GM21737 (cell line): Measurements from ENCODE around the gene SNAPC2.
"Not testable (repeated sequence)": the region's sequence is repeated elsewhere in the genome, so short reads cannot be mapped to it uniquely, and the experiment has no call there.

Source experiments
- ATAC-seq: cut with Tn5 transposase; IDR thresholded peaks from one replicate; pipeline ENCODE4 v1.9.1; 2021; ENCODE audit warnings: mild to moderate bottlenecking, moderate library complexity; ENCODE audit not compliant: unreplicated experiment

SNAPC2 gene

DNA sequence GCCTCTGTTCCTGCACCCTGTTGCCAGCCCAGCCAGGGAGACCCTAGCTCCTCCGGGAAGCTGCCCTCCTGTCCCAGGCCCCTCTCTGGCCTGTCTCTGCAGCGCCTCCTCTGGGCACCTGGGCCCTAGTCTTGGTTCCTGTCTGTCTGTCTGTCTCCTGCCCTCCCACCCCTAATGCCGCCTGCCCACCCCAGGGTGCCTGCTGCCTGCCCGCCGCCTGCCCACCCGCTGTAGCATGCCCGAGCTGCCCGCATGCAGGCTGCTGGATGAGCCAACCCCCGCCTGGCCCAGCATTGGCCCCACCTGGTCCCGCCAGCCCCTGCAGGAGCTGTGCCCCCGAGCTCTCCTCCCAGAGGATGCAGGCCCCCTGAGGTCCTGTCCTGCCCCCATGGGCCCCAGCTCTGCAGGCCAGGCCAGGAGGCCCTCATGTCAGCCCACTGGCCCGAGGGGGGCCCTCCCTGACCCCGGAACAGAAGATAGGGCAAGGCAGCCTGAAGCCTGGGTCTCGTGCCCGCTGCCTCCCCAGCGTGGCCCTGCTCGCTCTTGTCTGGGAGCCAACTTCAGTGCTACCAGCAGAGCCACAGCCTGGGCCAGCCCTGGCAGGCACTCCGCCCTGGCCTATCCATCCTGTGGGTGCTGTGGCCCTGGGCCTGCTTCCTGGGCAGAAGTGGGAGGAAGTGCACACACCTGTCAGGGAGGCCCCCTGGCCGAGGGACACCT lies 11.2 kb upstream of the SNAPC2 start:
- no peak for ATAC-seq

GRCh38 chr19:7909471-7910067 lies 10.6 kb upstream of the SNAPC2 start:
- ATAC-seq = no peak

GRCh38 chr19:7910321-7911161 lies 9.6 kb upstream of the SNAPC2 start:
- no peak for ATAC-seq

- ATAC-seq = no peak
Measured at GRCh38 chr19:7911508-7912143, 8.5 kb upstream of the SNAPC2 start.

- no peak for ATAC-seq
Measured at GRCh38 chr19:7912144-7912696, 7.9 kb upstream of the SNAPC2 start.

- no peak for ATAC-seq
Measured at GRCh38 chr19:7912697-7913564, 7.2 kb upstream of the SNAPC2 start.

- ATAC-seq = no peak
Measured at GRCh38 chr19:7913652-7914051, 6.5 kb upstream of the SNAPC2 start.

DNA sequence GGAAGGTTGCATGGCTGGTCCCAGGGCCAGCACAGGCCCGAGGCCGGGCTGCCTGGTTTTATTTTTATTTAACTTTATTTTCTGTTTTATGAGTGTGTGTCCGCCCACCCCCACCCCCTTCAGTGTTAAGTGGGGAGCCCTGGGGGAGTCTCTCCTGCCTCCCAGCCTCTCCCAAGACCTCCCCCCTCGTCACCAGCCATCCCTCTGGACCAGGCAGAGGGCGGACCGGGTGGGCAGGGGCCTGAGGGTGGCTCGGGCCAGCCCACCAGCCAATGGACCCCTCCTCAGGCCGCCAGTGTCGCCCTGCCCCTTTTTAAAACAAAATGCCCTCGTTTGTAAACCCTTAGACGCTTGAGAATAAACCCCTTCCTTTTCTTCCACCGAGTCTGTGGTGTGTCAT lies 6.0 kb upstream of the SNAPC2 start:
- ATAC-seq = no peak

DNA sequence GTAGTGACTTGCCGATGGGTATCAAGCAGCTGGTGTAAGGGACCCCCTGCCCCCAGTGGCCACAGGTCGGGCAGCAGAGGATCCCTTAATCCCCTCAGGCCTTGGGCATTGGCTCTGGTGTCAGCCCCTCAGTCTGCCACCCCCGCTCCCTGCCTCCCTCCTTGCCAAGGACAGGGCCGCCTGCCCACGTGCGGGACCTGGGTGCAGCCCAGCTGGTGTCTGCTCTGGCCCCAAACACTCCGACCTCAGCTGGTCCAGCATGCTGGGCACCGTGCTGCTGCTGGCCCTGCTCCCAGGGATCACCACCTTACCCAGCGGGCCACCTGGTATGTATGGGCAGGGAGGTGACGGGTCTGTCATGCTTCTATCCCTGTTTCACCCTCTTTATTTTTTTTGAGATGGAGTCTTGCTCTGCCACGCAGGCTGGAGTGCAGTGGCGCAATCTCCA lies 5.5 kb upstream of the SNAPC2 start, which contains the start of gene TGFBR3L:
Gene TGFBR3L (plus strand): TSS at position 233 of the 448 bp plus-strand sequence.
- ATAC-seq = no peak

GRCh38 chr19:7915250-7916102 lies 4.7 kb upstream of the SNAPC2 start:
- ATAC-seq = no peak

- ATAC-seq = no peak
Measured at GRCh38 chr19:7916103-7916954, 3.8 kb upstream of the SNAPC2 start.

GRCh38 chr19:7916955-7917266 lies 3.2 kb upstream of the SNAPC2 start:
- ATAC-seq = no peak

- no peak for ATAC-seq
Measured at GRCh38 chr19:7917267-7918061, 2.7 kb upstream of the SNAPC2 start.

GRCh38 chr19:7918062-7918614 lies 2.0 kb upstream of the SNAPC2 start:
- not testable (repeated sequence) for ATAC-seq

DNA sequence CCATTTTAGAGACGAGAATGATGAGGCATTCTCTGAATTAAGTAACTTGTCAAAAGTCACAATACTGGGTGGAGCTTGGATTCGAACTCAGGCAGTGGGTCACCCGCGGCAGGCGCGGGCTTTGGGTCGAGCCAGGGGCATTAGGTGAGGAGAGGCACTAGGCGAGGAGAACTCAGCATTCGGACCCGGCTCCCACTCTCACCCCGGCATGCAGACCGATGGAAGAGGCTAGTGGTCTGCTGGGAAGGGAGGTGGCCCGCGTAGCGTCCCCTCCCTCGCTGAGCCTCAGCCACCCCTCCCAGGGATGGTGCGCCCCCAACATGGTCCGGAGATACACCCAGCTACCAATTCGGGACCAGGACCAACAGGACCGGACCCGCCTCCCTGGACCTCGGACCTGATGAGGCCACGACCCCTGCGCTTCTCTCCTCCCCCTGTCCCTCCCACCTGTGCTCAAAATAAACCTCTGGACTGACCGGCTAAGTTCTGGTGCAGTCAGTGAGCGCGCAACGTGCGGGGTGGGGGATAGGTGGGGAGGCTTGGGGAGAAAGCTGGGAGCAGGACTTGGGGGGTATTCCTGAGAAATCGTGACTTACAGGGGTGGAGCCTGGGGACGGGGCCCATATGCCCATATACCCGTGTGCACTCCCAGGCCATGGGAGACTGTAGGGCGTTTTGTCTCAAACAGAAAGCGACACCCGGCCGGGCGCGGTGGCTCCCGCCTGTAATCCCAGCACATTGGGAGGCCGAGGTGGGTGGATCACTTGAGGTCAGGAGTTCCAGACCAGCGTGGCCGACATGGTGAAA lies 1.3 kb upstream of the SNAPC2 start:
- ATAC-seq = no peak
